HepG2 (cell line): ENCODE data around the gene NCBP1. TPM values are rescaled to one million over a fixed set of nuclear protein-coding genes. Genes with fewer than 3 reads are reported as not detected.

Source experiments
- ATAC-seq: fragments of 200-7000 bp; cut with Tn5 transposase; 3 replicates; pipeline ENCODE4 v1.9.1; 2020; ENCODE audit warnings: mild to moderate bottlenecking, moderate library complexity
- BruUV-seq: library from RNA; stranded (reverse); fragments of 400-500 nt; replicated peaks from 2 replicates; lab custom pipeline; 2021; lab: Mats Ljungman, UMichigan
- CTCF ChIA-PET: fragments of 300-600 bp; formaldehyde crosslinking; extraction: SDS; loops from one replicate; lab custom pipeline; 2021; ENCODE audit warnings: low total read pairs, inconsistent platforms, low intra/inter-chr PET ratio; lab: Yijun Ruan, JAX
- POLR2A ChIA-PET: fragments of 350-600 bp; sonication (Branson Sonifier 250); formaldehyde crosslinking; loops from one replicate; lab custom pipeline; 2020; ENCODE audit warnings: antibody characterized with exemption, inconsistent platforms; lab: Yijun Ruan, JAX
- DNase-seq: peaks from one replicate; pipeline ENCODE4 v3.0.0-alpha.2; 2015; ENCODE audit warnings: low spot score
- FAIRE-seq: peaks from 3 replicates; lab custom pipeline; 2011; peaks lifted over from hg19 to GRCh38; lab: Jason Lieb, UNC
- H2AFZ ChIP-seq: one replicate; pipeline ENCODE4 v1.6.1; 2011; ENCODE audit warnings: low read length, inconsistent platforms
- H3K27ac ChIP-seq: fragments of 300-600 bp; 3 replicates; pipeline ENCODE4 v1.8.0; 2011; ENCODE audit warnings: mixed run types, mild to moderate bottlenecking, mixed read lengths, low read length, inconsistent platforms; ENCODE audit not compliant: insufficient read depth; ENCODE audit errors: extremely low read length
- H3K27me3 ChIP-seq, 2 experiments: fragments of 200-600 bp in 1 of 2; 2 replicates in 1 of 2; 3 replicates in 1 of 2; pipeline versions ENCODE4 v1.6.0 to v1.8.0; 2011; ENCODE audit warnings: low read length in 2 of 2, mild to moderate bottlenecking in 2 of 2, moderate library complexity in 2 of 2, inconsistent platforms in 1 of 2; ENCODE audit not compliant: insufficient read depth in 2 of 2, control insufficient read depth in 1 of 2
- H3K36me3 ChIP-seq, 2 experiments: fragments of 200-600 bp in 1 of 2; replicated peaks in 1 of 2; 2 replicates in 1 of 2; 3 replicates in 1 of 2; pipeline versions ENCODE4 v1.5.1 to v1.8.0; 2011; ENCODE audit warnings: low read length in 2 of 2, inconsistent platforms in 1 of 2; ENCODE audit not compliant: insufficient read depth in 2 of 2, control insufficient read depth in 1 of 2
- H3K4me1 ChIP-seq: 2 replicates; pipeline ENCODE4 v1.5.1; 2012; ENCODE audit warnings: low read length, inconsistent platforms; ENCODE audit not compliant: insufficient read depth
- H3K4me2 ChIP-seq: 2 replicates; pipeline ENCODE4 v1.6.0; 2011; ENCODE audit warnings: low read depth, low read length, inconsistent platforms
- H3K4me3 ChIP-seq, 3 experiments: fragments of 200-600 bp in 1 of 3; sonication (generic), shearing (Covaris generic) in 1 of 3; replicated peaks in 1 of 3; 2 replicates each; pipeline ENCODE4 v1.5.1; 2011 to 2016; ENCODE audit warnings: low read length in 3 of 3, inconsistent platforms in 2 of 3, low read depth in 2 of 3, mild to moderate bottlenecking in 2 of 3, control low read depth in 1 of 3, mixed read lengths in 1 of 3; ENCODE audit not compliant: insufficient read depth in 1 of 3
- H3K79me2 ChIP-seq: one replicate; pipeline ENCODE4 v1.6.1; 2011; ENCODE audit warnings: low read length, inconsistent platforms; ENCODE audit not compliant: insufficient read depth
- H3K9ac ChIP-seq: 2 replicates; pipeline ENCODE4 v1.6.0; 2011; ENCODE audit warnings: mild to moderate bottlenecking, low read depth, low read length, inconsistent platforms; ENCODE audit not compliant: insufficient read depth
- H3K9me3 ChIP-seq: 2 replicates; pipeline ENCODE4 v1.5.1; 2012; ENCODE audit warnings: mild to moderate bottlenecking, low read length
- H4K20me1 ChIP-seq: 2 replicates; pipeline ENCODE4 v1.6.0; 2011; ENCODE audit warnings: inconsistent platforms, mild to moderate bottlenecking, low read length, moderate library complexity; ENCODE audit not compliant: insufficient read depth
- MAFK ChIP-seq, 2 experiments: IDR thresholded peaks in 1 of 2; conservative IDR thresholded peaks in 1 of 2; 2 replicates each; pipeline ENCODE4 v1.6.1; 2011; ENCODE audit warnings: improper control_type of control experiment in 2 of 2, low read length in 2 of 2
- MBD4 ChIP-seq: IDR thresholded peaks from 2 replicates; pipeline ENCODE4 v1.6.1; 2012; ENCODE audit warnings: low read length, inconsistent platforms, borderline replicate concordance
- MIXL1 ChIP-seq: IDR thresholded peaks from 2 replicates; pipeline ENCODE4 v1.6.1; 2016
- RAD21 ChIP-seq: fragments of 450-650 bp; formaldehyde crosslinking; IDR thresholded peaks from 2 replicates; pipeline ENCODE4 v1.5.0; 2020; ENCODE audit warnings: mild to moderate bottlenecking
- SMC3 ChIP-seq: IDR thresholded peaks from 2 replicates; pipeline ENCODE4 v1.6.1; 2011; ENCODE audit warnings: low read length, improper control_type of control experiment
- STAG1 ChIP-seq: sonication (generic); formaldehyde crosslinking; IDR thresholded peaks from 2 replicates; pipeline ENCODE4 v1.4.0; 2020; ENCODE audit warnings: missing genetic modification reagents
- ZFP36L1 ChIP-seq: sonication (generic); formaldehyde crosslinking; IDR thresholded peaks from 2 replicates; pipeline ENCODE4 v1.8.0; 2022; ENCODE audit warnings: mild to moderate bottlenecking, missing genetic modification reagents, moderate library complexity
- in situ Hi-C: cut with HindIII; loops from 2 replicates; pipeline ENCODE4 v1.10.0; 2017; ENCODE audit warnings: low pct_unique_long_range_greater_than_20kb; ENCODE audit not compliant: extremely low pct_ligation_motif_present
- intact Hi-C: fragments of 100-400 bp; cut with micrococcal nuclease; formaldehyde crosslinking; loops from one replicate; pipeline ENCODE4 v1.10.0; 2022; ENCODE audit not compliant: unreplicated experiment
- polyA plus RNA-seq, 8 experiments: library from polyadenylated mRNA; depleted of rRNA in 3 of 8; stranded (reverse) in 7 of 8; unstranded in 1 of 8; fragments of >200 nt; fragmentation: Illumina TruSeq in 4 of 8; extraction: Trizol in 4 of 8; gene quantifications; 2 replicates each; pipeline versions ENCODE4 v1.2.1 to v1.2.3, GENCODE V29; 2011 to 2016; ENCODE audit warnings: low read depth in 4 of 8, missing spikeins in 1 of 8, mixed read lengths in 1 of 8; ENCODE audit not compliant: insufficient read depth in 1 of 8
- total RNA-seq, 5 experiments: library from RNA; depleted of rRNA; stranded (reverse); fragments of >200 nt; fragmentation: Illumina TruSeq; extraction: Trizol; gene quantifications; 2 replicates each; pipeline ENCODE4 v1.2.3, GENCODE V29; 2016; ENCODE audit warnings: low read depth in 1 of 5
- TF ChIP-seq, protein P1 (sequence below): IDR thresholded peaks from 2 replicates; pipeline ENCODE4 v1.6.1; 2012; ENCODE audit warnings: low read depth, low read length, improper control_type of control experiment
- TF ChIP-seq, protein P2 (sequence below): conservative IDR thresholded peaks from 2 replicates; pipeline ENCODE4 v1.6.1; 2018; ENCODE audit warnings: missing genetic modification reagents
- TF ChIP-seq, protein P3 (sequence below): sonication (generic); formaldehyde crosslinking; IDR thresholded peaks from 2 replicates; pipeline ENCODE4 v1.5.0; 2020; ENCODE audit warnings: mild to moderate bottlenecking, missing genetic modification reagents, moderate library complexity

NCBP1 gene
- total and polyA plus RNA-seq, 2 of the 13 experiments (the other 11 are each of a cell fraction or from before 2014, with no cell fraction given) = 13.3 to 40.2 TPM

DNA sequence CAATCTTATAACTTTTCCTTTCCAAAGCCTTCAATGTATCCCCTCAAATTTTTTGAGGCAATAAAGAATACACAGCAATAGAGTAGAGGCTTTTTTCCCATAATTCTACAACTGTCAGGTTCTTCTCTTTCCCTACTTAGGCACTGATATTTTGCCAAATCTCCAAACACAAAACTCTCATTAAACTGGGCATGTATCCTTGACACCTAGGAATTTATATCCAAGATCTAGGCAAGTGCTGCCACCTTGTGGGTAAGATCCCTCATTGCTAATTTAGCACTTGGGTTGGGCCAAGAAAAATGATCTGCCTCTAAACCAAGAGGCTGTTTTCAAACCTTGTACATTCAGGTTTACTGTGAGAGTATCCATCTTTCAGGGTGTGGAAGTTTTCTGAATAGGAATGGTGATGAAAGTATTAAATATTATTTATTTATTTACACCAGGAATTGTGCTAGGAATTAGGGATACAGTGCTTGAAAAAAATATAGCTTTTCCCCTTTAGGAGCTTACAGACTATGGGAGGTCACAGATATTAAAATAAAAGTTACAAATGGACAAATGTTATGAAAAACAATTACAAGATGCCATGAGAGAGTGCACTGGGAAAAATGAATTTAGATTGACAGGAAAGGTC is 18.1 kb upstream of the NCBP1 start:
- TF ChIP-seq, protein P1, sequence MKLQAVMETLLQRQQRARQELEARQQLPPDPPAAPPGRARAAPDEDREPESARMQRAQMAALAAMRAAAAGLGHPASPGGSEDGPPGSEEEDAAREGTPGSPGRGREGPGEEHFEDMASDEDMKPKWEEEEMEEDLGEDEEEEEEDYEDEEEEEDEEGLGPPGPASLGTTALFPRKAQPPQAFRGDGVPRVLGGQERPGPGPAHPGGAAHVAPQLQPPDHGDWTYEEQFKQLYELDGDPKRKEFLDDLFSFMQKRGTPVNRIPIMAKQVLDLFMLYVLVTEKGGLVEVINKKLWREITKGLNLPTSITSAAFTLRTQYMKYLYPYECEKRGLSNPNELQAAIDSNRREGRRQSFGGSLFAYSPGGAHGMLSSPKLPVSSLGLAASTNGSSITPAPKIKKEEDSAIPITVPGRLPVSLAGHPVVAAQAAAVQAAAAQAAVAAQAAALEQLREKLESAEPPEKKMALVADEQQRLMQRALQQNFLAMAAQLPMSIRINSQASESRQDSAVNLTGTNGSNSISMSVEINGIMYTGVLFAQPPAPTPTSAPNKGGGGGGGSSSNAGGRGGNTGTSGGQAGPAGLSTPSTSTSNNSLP = 0 out of 2 replicates have a peak, but pooled peaks have one; percentile 35
- TF ChIP-seq SMC3 (peak; percentile 76), MIXL1 (peak; percentile 68), ZFP36L1 (CRISPR knock-in tag) (no peak), MBD4 (no peak), RAD21 (peak; percentile 52; the same call in 1 of the 2 replicates), STAG1 (CRISPR knock-in tag) (peak; percentile 83), MAFK (conservative IDR thresholded peaks at IDR 0.05 in 1 of 2, IDR thresholded peaks at IDR 0.05 in 1 of 2; ENCODE audit: low read length in 2 of 2) (no peak)
- TF ChIP-seq, protein P2, sequence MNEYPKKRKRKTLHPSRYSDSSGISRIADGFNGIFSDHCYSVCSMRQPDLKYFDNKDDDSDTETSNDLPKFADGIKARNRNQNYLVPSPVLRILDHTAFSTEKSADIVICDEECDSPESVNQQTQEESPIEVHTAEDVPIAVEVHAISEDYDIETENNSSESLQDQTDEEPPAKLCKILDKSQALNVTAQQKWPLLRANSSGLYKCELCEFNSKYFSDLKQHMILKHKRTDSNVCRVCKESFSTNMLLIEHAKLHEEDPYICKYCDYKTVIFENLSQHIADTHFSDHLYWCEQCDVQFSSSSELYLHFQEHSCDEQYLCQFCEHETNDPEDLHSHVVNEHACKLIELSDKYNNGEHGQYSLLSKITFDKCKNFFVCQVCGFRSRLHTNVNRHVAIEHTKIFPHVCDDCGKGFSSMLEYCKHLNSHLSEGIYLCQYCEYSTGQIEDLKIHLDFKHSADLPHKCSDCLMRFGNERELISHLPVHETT (CRISPR knock-in tag) = no peak
- TF ChIP-seq, protein P3, sequence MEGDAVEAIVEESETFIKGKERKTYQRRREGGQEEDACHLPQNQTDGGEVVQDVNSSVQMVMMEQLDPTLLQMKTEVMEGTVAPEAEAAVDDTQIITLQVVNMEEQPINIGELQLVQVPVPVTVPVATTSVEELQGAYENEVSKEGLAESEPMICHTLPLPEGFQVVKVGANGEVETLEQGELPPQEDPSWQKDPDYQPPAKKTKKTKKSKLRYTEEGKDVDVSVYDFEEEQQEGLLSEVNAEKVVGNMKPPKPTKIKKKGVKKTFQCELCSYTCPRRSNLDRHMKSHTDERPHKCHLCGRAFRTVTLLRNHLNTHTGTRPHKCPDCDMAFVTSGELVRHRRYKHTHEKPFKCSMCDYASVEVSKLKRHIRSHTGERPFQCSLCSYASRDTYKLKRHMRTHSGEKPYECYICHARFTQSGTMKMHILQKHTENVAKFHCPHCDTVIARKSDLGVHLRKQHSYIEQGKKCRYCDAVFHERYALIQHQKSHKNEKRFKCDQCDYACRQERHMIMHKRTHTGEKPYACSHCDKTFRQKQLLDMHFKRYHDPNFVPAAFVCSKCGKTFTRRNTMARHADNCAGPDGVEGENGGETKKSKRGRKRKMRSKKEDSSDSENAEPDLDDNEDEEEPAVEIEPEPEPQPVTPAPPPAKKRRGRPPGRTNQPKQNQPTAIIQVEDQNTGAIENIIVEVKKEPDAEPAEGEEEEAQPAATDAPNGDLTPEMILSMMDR (CRISPR knock-in tag) = peak; percentile 82
- DNase-seq = peak; percentile 39
- Histone ChIP-seq H3K27ac (no peak overlapping the region), H3K27me3 (no peaks in the 10 kb centered on the region), H3K4me2 (no peak overlapping the region), H3K9ac (no peak overlapping the region), H3K79me2 (no peaks in the 10 kb centered on the region), H3K4me1 (no peaks in the 10 kb centered on the region), H3K36me3 (peaks cover 10 to 42% of the 10 kb centered on the region in 2 experiments), H4K20me1 (no peaks in the 10 kb centered on the region), H3K4me3 (no peak overlapping the region), H2AFZ (no peak overlapping the region), H3K9me3 (no peaks in the 10 kb centered on the region)
- BruUV-seq = no TSS peak
- ChIA-PET POLR2A (no interaction called here), CTCF (interaction anchor here (0.9 to 1.7 kb wide), 3 partner anchors 147 to 228 kb away, joined by 3 to 15 read pairs (median 3); no protein-coding TSS in a partner anchor)
- peak; percentile 49; the same call in 1 of the 3 replicates for ATAC-seq
- intact Hi-C loops (loop anchor here (1.0 to 5.0 kb wide), 4 partner anchors 147 to 758 kb away; partner anchors contain the start of gene TDRD7), in situ Hi-C loops (loop anchor here (25.0 kb wide), 1 partner anchor 753 kb away; the partner anchor contains the start of gene ZNF782)
- FAIRE-seq = peak; percentile 82
